A549 (cell line): ENCODE measurements around the gene FGF14. TPM values are rescaled to one million over a fixed set of nuclear protein-coding genes. Genes with fewer than 3 reads are reported as not detected.

Experiments used
- ATAC-seq, 2 experiments: fragments of 200-7000 bp in 1 of 2; fragments of >200 bp in 1 of 2; cut with Nextera tagmentation in 1 of 2; cut with Tn5 transposase in 1 of 2; 3 replicates each; pipeline versions ENCODE4 v1.8.0 to v1.9.1; 2018 to 2020; ENCODE audit warnings: mild to moderate bottlenecking in 1 of 2, moderate library complexity in 1 of 2
- CTCF ChIA-PET: fragments of 300-600 bp; sonication (Branson Sonifier 250); formaldehyde crosslinking; extraction: SDS; loops from one replicate; lab custom pipeline; 2021; ENCODE audit warnings: antibody characterized with exemption, inconsistent platforms; lab: Yijun Ruan, JAX
- POLR2A ChIA-PET: fragments of 350-600 bp; formaldehyde crosslinking; extraction: SDS; loops from one replicate; lab custom pipeline; 2021; ENCODE audit warnings: antibody characterized with exemption, inconsistent platforms; lab: Yijun Ruan, JAX
- DNase-seq, 2 experiments: peaks; one replicate each; pipeline versions ENCODE4 v3.0.0 to v3.0.0-alpha.2; 2011 to 2016; ENCODE audit warnings: low read depth in 1 of 2, low spot score in 1 of 2
- FAIRE-seq: peaks from 2 replicates; lab custom pipeline; 2011; peaks lifted over from hg19 to GRCh38; lab: Jason Lieb, UNC
- H3K27ac ChIP-seq, 2 experiments: fragments of >200 bp; sonication (Bioruptor Twin); formaldehyde crosslinking; 3 replicates each; pipeline ENCODE4 v1.5.1; 2016 to 2017
- H3K4me1 ChIP-seq: fragments of >200 bp; sonication (Bioruptor Twin); formaldehyde crosslinking; 3 replicates; pipeline ENCODE4 v1.6.1; 2016
- H3K4me2 ChIP-seq: fragments of >200 bp; sonication (Bioruptor Twin); formaldehyde crosslinking; 3 replicates; pipeline ENCODE4 v1.6.1; 2016
- H3K4me3 ChIP-seq: fragments of >200 bp; sonication (Bioruptor Twin); formaldehyde crosslinking; 3 replicates; pipeline ENCODE4 v1.5.1; 2016
- H3K9me3 ChIP-seq: fragments of >200 bp; sonication (Bioruptor Twin); formaldehyde crosslinking; 3 replicates; pipeline ENCODE4 v1.6.1; 2016
- ATOH8 ChIP-seq: fragments of 250-450 bp; sonication (Bioruptor Pico); IDR thresholded peaks from 2 replicates; pipeline ENCODE4 v1.5.0; 2020; ENCODE audit warnings: low read depth, mild to moderate bottlenecking, moderate library complexity
- BCL3 ChIP-seq: fragments of >200 bp; sonication (Bioruptor Twin); formaldehyde crosslinking; IDR thresholded peaks from 3 replicates; pipeline ENCODE4 v1.6.1; 2016
- CTCF ChIP-seq: fragments of >200 bp; sonication (Bioruptor Twin); formaldehyde crosslinking; IDR thresholded peaks from 3 replicates; pipeline ENCODE4 v1.5.1; 2016
- ELK1 ChIP-seq: fragments of 150-350 bp; IDR thresholded peaks from 2 replicates; pipeline ENCODE4 v1.6.1; 2014; ENCODE audit warnings: low read depth, mild to moderate bottlenecking, low read length
- EP300 ChIP-seq, 2 experiments: fragments of >200 bp; sonication (Bioruptor Twin); formaldehyde crosslinking; IDR thresholded peaks; 2 replicates in 1 of 2; 3 replicates in 1 of 2; pipeline ENCODE4 v1.6.1; 2016 to 2017
- FOSB ChIP-seq: fragments of 250-450 bp; sonication (Bioruptor Pico); IDR thresholded peaks from 2 replicates; pipeline ENCODE4 v1.5.0; 2020; ENCODE audit warnings: mild to moderate bottlenecking, moderate library complexity
- GATA3 ChIP-seq: IDR thresholded peaks from 2 replicates; pipeline ENCODE4 v1.6.1; 2012; ENCODE audit warnings: borderline replicate concordance
- HEYL ChIP-seq: fragments of 250-450 bp; sonication (Bioruptor Pico); IDR thresholded peaks from 2 replicates; pipeline ENCODE4 v1.8.0; 2021; ENCODE audit warnings: mild to moderate bottlenecking, moderate library complexity
- HMGXB4 ChIP-seq: fragments of 250-450 bp; sonication (Bioruptor Pico); IDR thresholded peaks from 2 replicates; pipeline ENCODE4 v1.5.0; 2021; ENCODE audit warnings: mild to moderate bottlenecking, moderate library complexity, borderline replicate concordance
- HOXA7 ChIP-seq: fragments of 250-450 bp; sonication (Bioruptor Pico); IDR thresholded peaks from 2 replicates; pipeline ENCODE4 v1.5.0; 2020; ENCODE audit warnings: mild to moderate bottlenecking, moderate library complexity
- HOXB13 ChIP-seq: fragments of 250-450 bp; sonication (Bioruptor Pico); IDR thresholded peaks from 2 replicates; pipeline ENCODE4 v1.5.0; 2020; ENCODE audit warnings: low read depth, mild to moderate bottlenecking, moderate library complexity
- HOXB5 ChIP-seq: fragments of 250-450 bp; sonication (Bioruptor Pico); IDR thresholded peaks from 2 replicates; pipeline ENCODE4 v1.5.0; 2020; ENCODE audit warnings: mild to moderate bottlenecking, moderate library complexity
- MAFK ChIP-seq: fragments of 450-650 bp; IDR thresholded peaks from 2 replicates; pipeline ENCODE4 v1.6.1; 2014; ENCODE audit not compliant: partially characterized antibody
- MAZ ChIP-seq: fragments of 150-350 bp; IDR thresholded peaks from 2 replicates; pipeline ENCODE4 v1.6.1; 2014; ENCODE audit warnings: antibody characterized with exemption, low read depth, low read length, borderline replicate concordance
- RARB ChIP-seq: fragments of 250-450 bp; sonication (Bioruptor Pico); IDR thresholded peaks from 2 replicates; pipeline ENCODE4 v1.8.0; 2021; ENCODE audit warnings: mild to moderate bottlenecking, moderate library complexity
- RCOR1 ChIP-seq: fragments of 150-350 bp; IDR thresholded peaks from 2 replicates; pipeline ENCODE4 v1.6.1; 2014; ENCODE audit warnings: antibody characterized with exemption, low read length, low read depth
- REST ChIP-seq: fragments of 200-600 bp; sonication (generic); IDR thresholded peaks from 2 replicates; pipeline ENCODE4 v1.6.1; 2016; ENCODE audit warnings: antibody characterized with exemption, mild to moderate bottlenecking, moderate library complexity
- ZFP36 ChIP-seq: fragments of 450-650 bp; IDR thresholded peaks from 2 replicates; pipeline ENCODE4 v1.6.1; 2014; ENCODE audit warnings: borderline replicate concordance; ENCODE audit not compliant: partially characterized antibody
- ZNF302 ChIP-seq: fragments of 250-450 bp; sonication (Bioruptor Pico); IDR thresholded peaks from 2 replicates; pipeline ENCODE4 v1.9.0; 2021; ENCODE audit warnings: inconsistent platforms, mild to moderate bottlenecking, moderate library complexity
- ZSCAN20 ChIP-seq: fragments of 250-450 bp; sonication (Bioruptor Pico); IDR thresholded peaks from 2 replicates; pipeline ENCODE4 v1.8.0; 2022; ENCODE audit warnings: mild to moderate bottlenecking, moderate library complexity
- WGBS: methylation state at CpG from one replicate; pipeline ENCODE4 v1.1.6; 2017; ENCODE audit errors: missing lambda C conversion rate; 5-methylcytosine and 5-hydroxymethylcytosine counted together
- polyA plus RNA-seq, 4 experiments: library from polyadenylated mRNA; depleted of rRNA in 3 of 4; stranded (reverse); fragments of >200 nt; fragmentation: RNase III in 1 of 4; extraction: RNeasy Plus Mini Kit Qiagen cat#74134 plus additional on column Dnase treatment in 1 of 4; gene quantifications; 2 replicates in 3 of 4; 3 replicates in 1 of 4; pipeline ENCODE4 v1.2.3, GENCODE V29; 2011 to 2017

The FGF14 gene
- polyA plus RNA-seq, 2 of the 4 experiments (the other 2 are of a cell fraction), result not detected

GRCh38 chr13:101837288-101837687 is 564.6 kb downstream of the FGF14 start:
- WGBS, result 13% methylated on average over 2 of the region's 2 CpGs
- FAIRE-seq, result no peak

GRCh38 chr13:101835920-101836319 is 565.9 kb downstream of the FGF14 start:
- no peak for TF ChIP-seq HMGXB4
- no peak overlapping the region for H3K4me3 ChIP-seq
- DNase-seq, result no peak
- ChIA-PET POLR2A (no interaction called here), CTCF (no interaction called here)
- no peaks in the 10 kb centered on the region for H3K4me1 ChIP-seq
- H3K9me3 ChIP-seq, result no peaks in the 10 kb centered on the region
- no peak for FAIRE-seq
- no peak overlapping the region for H3K27ac ChIP-seq
- no peak for ATAC-seq
- no peak overlapping the region for H3K4me2 ChIP-seq

More at GRCh38 chr13:101837288-101837687, 564.6 kb downstream of the FGF14 start:
- no peak for TF ChIP-seq FOSB (CRISPR knock-in tag)
- no peak for TF ChIP-seq ATOH8 (CRISPR knock-in tag)
- TF ChIP-seq REST, result no peak
- TF ChIP-seq MAFK, result no peak
- TF ChIP-seq MAZ, result no peak
- no peak for TF ChIP-seq HOXB13 (CRISPR knock-in tag)
- no peak for TF ChIP-seq BCL3
- TF ChIP-seq HOXB5, result no peak
- TF ChIP-seq ZSCAN20, result no peak
- CTCF ChIA-PET, result interaction anchor here (1.1 kb wide), 1 partner anchor 13 kb away, joined by 4 read pairs; no protein-coding TSS in a partner anchor
- ATAC-seq (no peak), DNase-seq (no peak)
- Histone ChIP-seq H3K27ac (no peak overlapping the region), H3K9me3 (no peaks in the 10 kb centered on the region), H3K4me3 (no peak overlapping the region), H3K4me1 (no peaks in the 10 kb centered on the region), H3K4me2 (no peak overlapping the region)
- POLR2A ChIA-PET, result no interaction called here

- WGBS, result 1% methylated on average over 3 of the region's 3 CpGs
- no peak for FAIRE-seq
- POLR2A ChIA-PET, result no interaction called here
- TF ChIP-seq HOXA7 (no peak), ZNF302 (CRISPR knock-in tag) (no peak), HOXB5 (no peak), EP300 (IDR thresholded peaks at IDR 0.05) (no peak), ZFP36 (no peak), HEYL (CRISPR knock-in tag) (no peak), ELK1 (no peak), HOXB13 (CRISPR knock-in tag) (no peak), GATA3 (no peak), RCOR1 (no peak), HMGXB4 (no peak), CTCF (no peak), RARB (CRISPR knock-in tag) (no peak)
- CTCF ChIA-PET, result no interaction called here
- Histone ChIP-seq H3K4me3 (no peak overlapping the region), H3K4me2 (no peak overlapping the region), H3K27ac (no peak overlapping the region), H3K9me3 (no peaks in the 10 kb centered on the region), H3K4me1 (no peaks in the 10 kb centered on the region)
- no peak for ATAC-seq
- DNase-seq, result no peak
Observed at GRCh38 chr13:101833671-101834070, 568.2 kb downstream of the FGF14 start.
